Upper lobe of right lung (tissue), 1 donor: ENCODE measurements around the gene EPB41L2. TPM values are rescaled to one million over a fixed set of nuclear protein-coding genes. Genes with fewer than 3 reads are reported as not detected.

Source experiments
- ATAC-seq: fragments of 200-7000 bp; cut with Tn5 transposase; one replicate; pipeline ENCODE4 v1.9.1; 2020; ENCODE audit warnings: mild to moderate bottlenecking, moderate library complexity
- DNase-seq: peaks from one replicate; pipeline ENCODE4 v3.0.0-alpha.2; 2020
- H3K27ac ChIP-seq: fragments of 200-600 bp; one replicate; pipeline ENCODE4 v1.8.0; 2022
- H3K27me3 ChIP-seq: fragments of 200-600 bp; one replicate; pipeline ENCODE4 v1.8.0; 2022; ENCODE audit warnings: mild to moderate bottlenecking
- H3K36me3 ChIP-seq: fragments of 200-600 bp; one replicate; pipeline ENCODE4 v1.8.0; 2022
- H3K4me1 ChIP-seq: fragments of 200-600 bp; one replicate; pipeline ENCODE4 v1.8.0; 2022
- H3K4me3 ChIP-seq: fragments of 200-600 bp; one replicate; pipeline ENCODE4 v1.8.0; 2022; ENCODE audit warnings: mild to moderate bottlenecking
- H3K9me3 ChIP-seq: fragments of 200-600 bp; one replicate; pipeline ENCODE4 v1.8.0; 2022
- intact Hi-C: fragments of 100-400 bp; cut with DNase I; formaldehyde crosslinking; loops from one replicate; pipeline ENCODE4 v1.11.0; 2022
- total RNA-seq: library from RNA; stranded (reverse); fragmentation: NEBNext Ultra II Directional; extraction: Animal tissue kit (Norgen Biotek cat#: 25700); gene quantifications from one replicate; pipeline ENCODE4 v1.2.1, GENCODE V29; 2021
- TF ChIP-seq, protein P1 (sequence below): fragments of 200-600 bp; IDR thresholded peaks from one replicate; pipeline ENCODE4 v1.8.0; 2022; ENCODE audit warnings: antibody characterized with exemption
- donor health status: DM: no; HTN: yes; CAD: no; lungs with severe emphysema.

EPB41L2 gene
- total RNA-seq, 1 donor from 2014 or later, result 174 TPM

DNA sequence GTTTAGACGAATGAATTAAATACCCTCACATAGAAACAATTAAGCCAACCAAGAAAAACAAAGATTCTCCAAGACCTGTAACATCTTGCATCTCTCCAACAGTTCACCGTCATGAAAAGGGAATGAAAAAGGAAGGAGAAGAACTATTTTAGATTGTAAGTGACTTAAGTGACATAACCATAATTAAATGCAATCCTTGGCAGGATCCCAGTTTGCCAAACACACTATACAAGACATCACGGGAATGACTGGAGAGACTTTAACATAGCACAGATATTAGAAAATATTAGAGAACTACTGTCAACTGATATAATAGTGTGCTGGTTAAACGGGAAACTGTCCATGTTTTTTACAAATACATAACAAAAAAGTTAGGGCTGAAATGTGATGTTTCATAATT, 22.2 kb downstream of the EPB41L2 start:
- intact Hi-C loops, result no loop called here
- no peaks in the 10 kb centered on the region for H3K27me3 ChIP-seq
- no peaks in the 10 kb centered on the region for H3K9me3 ChIP-seq
- ATAC-seq (no peak), DNase-seq (no peak)
- TF ChIP-seq, protein P1, sequence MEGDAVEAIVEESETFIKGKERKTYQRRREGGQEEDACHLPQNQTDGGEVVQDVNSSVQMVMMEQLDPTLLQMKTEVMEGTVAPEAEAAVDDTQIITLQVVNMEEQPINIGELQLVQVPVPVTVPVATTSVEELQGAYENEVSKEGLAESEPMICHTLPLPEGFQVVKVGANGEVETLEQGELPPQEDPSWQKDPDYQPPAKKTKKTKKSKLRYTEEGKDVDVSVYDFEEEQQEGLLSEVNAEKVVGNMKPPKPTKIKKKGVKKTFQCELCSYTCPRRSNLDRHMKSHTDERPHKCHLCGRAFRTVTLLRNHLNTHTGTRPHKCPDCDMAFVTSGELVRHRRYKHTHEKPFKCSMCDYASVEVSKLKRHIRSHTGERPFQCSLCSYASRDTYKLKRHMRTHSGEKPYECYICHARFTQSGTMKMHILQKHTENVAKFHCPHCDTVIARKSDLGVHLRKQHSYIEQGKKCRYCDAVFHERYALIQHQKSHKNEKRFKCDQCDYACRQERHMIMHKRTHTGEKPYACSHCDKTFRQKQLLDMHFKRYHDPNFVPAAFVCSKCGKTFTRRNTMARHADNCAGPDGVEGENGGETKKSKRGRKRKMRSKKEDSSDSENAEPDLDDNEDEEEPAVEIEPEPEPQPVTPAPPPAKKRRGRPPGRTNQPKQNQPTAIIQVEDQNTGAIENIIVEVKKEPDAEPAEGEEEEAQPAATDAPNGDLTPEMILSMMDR, result no peak
- no peak overlapping the region for H3K27ac ChIP-seq
- H3K4me3 ChIP-seq, result no peak overlapping the region
- peaks cover 12% of the 10 kb centered on the region for H3K4me1 ChIP-seq
- H3K36me3 ChIP-seq, result no peaks in the 10 kb centered on the region

DNA sequence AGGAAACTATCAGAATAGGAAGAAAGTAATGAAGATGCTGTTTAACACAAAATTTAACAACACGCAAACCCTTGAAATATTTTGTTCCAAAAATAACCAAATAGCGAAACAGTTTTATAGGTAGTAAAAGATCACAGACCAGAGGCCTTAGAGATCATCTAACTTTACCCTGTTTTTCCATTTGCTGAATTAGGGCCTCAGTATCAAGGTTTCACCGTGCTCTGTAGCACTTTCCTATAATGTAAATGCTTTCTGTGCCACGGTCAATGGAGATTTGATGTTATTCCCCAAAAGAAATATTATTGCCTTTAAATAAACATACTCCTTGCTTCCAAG, 23.7 kb downstream of the EPB41L2 start:
- Histone ChIP-seq H3K36me3 (no peaks in the 10 kb centered on the region), H3K4me1 (peaks cover 12% of the 10 kb centered on the region), H3K27me3 (no peaks in the 10 kb centered on the region), H3K4me3 (no peak overlapping the region), H3K9me3 (no peaks in the 10 kb centered on the region), H3K27ac (no peak overlapping the region)
- intact Hi-C loops, result no loop called here
- DNase-seq (no peak), ATAC-seq (no peak)
- TF ChIP-seq, protein P1, result no peak

GRCh38 chr6:131038597-131039344, 24.3 kb downstream of the EPB41L2 start:
- Histone ChIP-seq H3K27ac (no peak overlapping the region), H3K4me1 (peaks cover 12% of the 10 kb centered on the region), H3K9me3 (no peaks in the 10 kb centered on the region), H3K36me3 (no peaks in the 10 kb centered on the region), H3K27me3 (no peaks in the 10 kb centered on the region), H3K4me3 (no peak overlapping the region)
- intact Hi-C loops, result no loop called here
- ATAC-seq (no peak), DNase-seq (no peak)
- TF ChIP-seq, protein P1, result no peak

- TF ChIP-seq, protein P1, result no peak
- H3K4me1 ChIP-seq, result peaks cover 12% of the 10 kb centered on the region
- ATAC-seq (no peak), DNase-seq (no peak)
- no peaks in the 10 kb centered on the region for H3K27me3 ChIP-seq
- intact Hi-C loops, result no loop called here
- H3K36me3 ChIP-seq, result no peaks in the 10 kb centered on the region
- H3K9me3 ChIP-seq, result no peaks in the 10 kb centered on the region
- H3K4me3 ChIP-seq, result no peak overlapping the region
- no peak overlapping the region for H3K27ac ChIP-seq
Observed at GRCh38 chr6:131037194-131037897, 25.7 kb downstream of the EPB41L2 start.

DNA sequence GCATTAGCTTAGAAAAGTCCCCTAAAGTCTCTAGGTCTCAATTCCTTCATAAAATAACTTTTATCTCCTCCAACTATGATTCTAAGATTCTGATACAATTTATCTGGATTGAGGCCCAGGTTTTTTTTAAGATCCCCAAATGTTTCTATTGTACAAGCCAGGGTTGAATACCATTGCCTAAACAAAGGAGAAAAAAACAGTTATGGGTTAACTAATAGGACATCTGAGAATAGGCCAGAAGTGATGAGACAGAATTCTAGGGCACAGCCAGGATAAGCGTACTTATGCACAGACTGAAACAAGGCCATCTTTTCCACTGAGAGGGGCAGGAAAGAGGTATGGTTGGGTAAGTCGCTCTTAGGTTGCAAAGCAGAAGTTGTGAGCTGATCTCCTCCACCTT, 26.4 kb downstream of the EPB41L2 start:
- Histone ChIP-seq H3K27me3 (no peaks in the 10 kb centered on the region), H3K27ac (no peak overlapping the region), H3K9me3 (no peaks in the 10 kb centered on the region), H3K36me3 (no peaks in the 10 kb centered on the region), H3K4me3 (no peak overlapping the region), H3K4me1 (peaks cover 12% of the 10 kb centered on the region)
- DNase-seq (no peak), ATAC-seq (no peak)
- intact Hi-C loops, result no loop called here
- TF ChIP-seq, protein P1, result no peak
